Activated CD8-positive, alpha-beta memory T cell treated with anti-CD3 and anti-CD28 coated beads for 24 hours (primary cell): ENCODE results near the gene PDRG1.

Experiments
- DNase-seq: peaks from one replicate; pipeline ENCODE4 v3.0.0-alpha.2; 2020

PDRG1 gene

DNA sequence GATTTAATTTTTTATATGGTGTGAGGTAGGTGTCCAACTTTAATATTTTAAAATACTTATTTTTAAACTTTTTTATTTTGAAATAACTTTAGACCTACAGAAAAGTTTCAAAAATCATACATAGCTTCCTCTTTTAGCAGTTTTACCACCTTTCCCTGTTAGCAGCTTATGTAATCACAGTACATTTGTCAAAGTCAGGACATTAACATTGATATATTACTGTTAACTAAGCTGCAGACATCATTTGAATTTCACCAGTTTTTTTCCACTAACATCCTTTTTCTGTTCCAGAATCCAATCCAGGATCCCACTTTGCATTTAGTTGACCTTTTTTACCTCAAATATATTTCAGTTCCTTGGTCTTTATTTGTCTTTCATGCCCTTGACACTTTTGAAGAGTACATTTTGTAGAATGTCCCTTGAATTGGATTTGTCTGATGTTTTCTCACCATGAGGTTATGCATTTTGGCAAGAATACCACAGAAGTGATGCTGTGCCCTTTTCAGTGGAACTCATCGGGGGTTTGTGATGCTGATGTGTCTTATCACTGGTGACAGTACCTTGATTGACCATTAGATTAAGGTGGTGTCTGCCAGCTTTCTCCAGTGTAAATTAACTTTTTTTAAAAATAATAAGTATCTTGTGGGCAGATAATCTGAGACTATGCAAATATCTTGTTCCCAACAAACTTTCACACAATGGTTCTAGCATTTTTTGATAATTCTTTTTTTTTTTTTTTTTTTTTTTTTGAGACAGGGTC lies 48.0 kb downstream of the PDRG1 start:
- DNase-seq, result no peak

DNA sequence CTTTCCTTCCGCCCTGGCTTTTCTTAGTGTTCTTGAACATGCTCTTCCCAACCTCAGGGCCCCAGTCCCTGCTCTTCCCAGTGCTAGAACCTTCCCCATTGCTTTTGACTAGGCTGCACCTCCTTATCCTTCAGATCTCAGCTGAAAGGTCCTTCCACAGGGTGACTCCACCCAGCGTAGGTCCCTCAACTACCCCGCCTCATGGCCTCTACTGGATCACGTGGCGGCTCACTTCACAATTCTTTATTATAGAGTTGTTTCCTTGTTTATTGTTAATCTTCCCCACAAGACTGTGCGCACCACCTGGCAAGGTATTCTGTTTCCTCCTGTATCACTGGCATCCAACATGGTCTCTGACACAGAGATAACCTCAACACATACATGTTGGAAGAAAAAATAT lies 50.2 kb downstream of the PDRG1 start:
- DNase-seq, result no peak

DNA sequence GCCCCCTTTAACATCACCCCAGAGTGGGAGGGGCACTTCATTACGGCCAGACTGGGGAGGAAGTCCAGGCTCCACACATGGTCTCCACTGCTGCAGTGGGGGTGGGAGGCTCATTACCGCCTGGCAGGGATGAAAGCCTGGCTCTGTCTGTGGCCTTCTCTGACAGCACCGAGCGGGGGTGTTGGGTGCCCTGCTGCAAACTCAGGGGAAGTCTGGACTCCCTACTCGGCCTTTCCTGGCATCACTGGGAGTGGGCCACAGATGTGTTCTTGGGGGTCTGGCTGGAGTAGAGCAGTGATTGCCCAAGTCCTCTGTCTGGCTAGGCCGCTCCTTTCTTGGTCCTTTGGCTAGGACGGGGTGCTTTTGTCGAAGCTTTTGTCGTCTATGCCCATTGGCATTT lies 54.3 kb downstream of the PDRG1 start:
- no peak for DNase-seq

DNA sequence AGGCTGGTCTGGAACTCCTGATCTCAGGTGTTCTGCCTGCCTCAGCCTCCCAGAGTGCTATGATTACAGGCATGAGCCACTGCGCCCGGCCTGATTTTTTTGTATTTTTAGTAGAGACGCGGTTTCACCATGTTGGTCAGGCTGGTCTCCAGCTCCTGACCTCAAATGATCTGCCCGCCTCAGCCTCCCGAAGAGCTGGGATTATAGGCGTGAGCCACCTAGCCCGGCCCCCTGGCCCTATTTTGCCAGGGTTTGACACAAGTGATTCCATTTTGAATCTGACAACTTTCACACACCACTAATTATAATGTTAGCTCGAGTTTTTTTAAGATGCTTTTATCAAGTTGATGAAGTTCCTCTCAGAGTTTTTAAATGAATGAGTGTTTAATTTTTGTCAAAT lies 55.8 kb downstream of the PDRG1 start:
- no peak for DNase-seq

DNA sequence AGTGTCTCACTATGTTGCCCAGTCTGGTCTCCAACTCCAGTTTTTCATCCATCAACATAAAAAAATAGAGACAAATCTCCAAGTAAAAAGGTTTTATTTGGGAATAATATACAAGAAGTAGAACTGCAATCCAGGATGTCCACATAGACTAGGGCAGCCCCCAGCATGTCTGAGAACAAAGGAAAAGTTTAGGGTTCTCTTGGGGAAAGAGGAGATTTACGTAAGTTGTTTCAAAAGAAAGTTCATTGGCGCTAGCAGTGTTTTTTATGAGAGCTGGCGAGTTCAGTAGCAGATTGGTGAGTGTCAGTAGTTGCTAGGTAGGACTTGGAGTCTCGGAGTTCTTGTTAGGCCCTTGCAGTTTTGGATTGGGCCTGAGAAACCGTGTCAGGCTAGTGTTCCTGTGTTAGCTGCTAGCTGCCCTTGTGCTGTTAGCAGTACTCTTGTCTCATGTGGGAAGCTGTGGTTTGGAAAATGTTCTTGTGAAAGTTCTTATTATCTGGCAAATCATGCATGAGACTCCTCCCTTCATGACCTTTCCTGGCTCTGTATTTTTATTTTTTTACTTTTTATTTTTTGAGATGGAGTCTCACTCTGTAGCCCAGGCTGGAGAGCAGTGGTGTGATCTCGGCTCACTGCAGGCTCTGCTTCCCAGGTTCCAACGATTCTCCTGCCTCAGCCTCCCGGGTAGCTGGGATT lies 56.7 kb downstream of the PDRG1 start:
- DNase-seq, result no peak
